Hair follicle dermal papilla cell (primary cell): Measurements from ENCODE around the gene FTO. TPM values are rescaled to one million over a fixed set of nuclear protein-coding genes. Genes with fewer than 3 reads are reported as not detected.

Experiments
- small RNA-seq: library from RNA; depleted of rRNA; stranded (forward); fragments of <200 nt; gene quantifications from one replicate; pipeline ENCODE3, GENCODE V24; 2012
- total RNA-seq: library from RNA; depleted of rRNA; stranded (reverse); fragments of >200 nt; gene quantifications from 2 replicates; pipeline ENCODE4 v1.2.3, GENCODE V29; 2012

FTO gene
- 244 and 291 TPM in 2 replicates for total RNA-seq

GRCh38 chr16:53703590-53704444, at the start of gene FTO, which contains the start of gene RPGRIP1L:
TSS of gene FTO (plus strand) at chr16:53704156.
TSS of gene RPGRIP1L (minus strand) at chr16:53703859. CDS start at chr16:53700723, 3,136 bp downstream.

Small RNA genes within 50 kb of the gene (small RNA-seq; reads per million reads assigned to genes)
- gene AC007347.2: not detected

Other genes with a start within 250 kb of the FTO start
- 15.5 and 23.0 TPM in 2 replicates for gene AKTIP, start 200.9 kb upstream of the FTO start, total RNA-seq
- gene RPGRIP1L, start 297 bp upstream of the FTO start, total RNA-seq: 16.8 and 20.0 TPM in 2 replicates